Fibroblast of lung (primary cell): ENCODE results near the gene TWNK.

Experiments
- CTCF ChIP-seq, 2 donors: IDR thresholded peaks in 1 of 2; conservative IDR thresholded peaks in 1 of 2; 1 replicate in 1 of 2; 2 replicates in 1 of 2; pipeline ENCODE4 v1.5.1; 2011 to 2012; ENCODE audit warnings: low read length in 2 of 2, control low read depth in 1 of 2, inconsistent platforms in 1 of 2, low read depth in 1 of 2, mild to moderate bottlenecking in 1 of 2
- EZH2 ChIP-seq: IDR thresholded peaks from 2 replicates; pipeline ENCODE4 v1.5.1; 2012; ENCODE audit warnings: low read length, control low read depth, mild to moderate bottlenecking; ENCODE audit errors: missing control alignments

GRCh38 chr10:100939763-100940344 lies 47.5 kb upstream of the TWNK start:
- no peak for TF ChIP-seq CTCF (conservative IDR thresholded peaks at IDR 0.05 in 1 of 2, IDR thresholded peaks at IDR 0.05 in 1 of 2; ENCODE audit: low read depth in 1 of 2, low read length in 2 of 2)
- TF ChIP-seq EZH2 = no peak
